ENCODE data around the gene UIMC1. TPM values are rescaled to one million over a fixed set of nuclear protein-coding genes. Genes with fewer than 3 reads are reported as not detected.

The UIMC1 gene
- total and polyA plus RNA-seq, 11 donors = 14.8 to 40.2 (median 31.9) TPM

DNA sequence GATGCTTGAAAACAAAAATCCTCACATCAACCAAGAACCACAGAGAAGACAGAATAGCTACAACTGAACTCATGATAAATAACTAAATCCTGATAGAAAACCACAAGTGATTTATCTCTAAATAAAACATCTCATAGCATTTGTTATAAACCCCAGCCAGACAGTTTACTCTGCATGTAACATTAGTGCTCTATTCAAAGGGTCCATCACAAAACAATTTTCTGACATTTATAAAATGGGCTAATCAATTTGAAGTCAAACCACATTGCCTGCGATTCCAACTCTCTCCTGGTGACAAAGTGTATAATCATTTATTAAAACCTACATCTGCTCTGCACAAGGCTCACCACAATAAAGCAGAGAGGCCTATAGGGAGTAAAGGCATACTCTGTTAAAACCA, 49.8 kb downstream of the UIMC1 start:
- no peak overlapping the region for H3K4me3 ChIP-seq
- peaks cover 0 to 7% (median 1%) of the 10 kb centered on the region in 12 donors for H3K4me1 ChIP-seq
- 95 to 99% (median 96%) methylated on average over 1 of the region's 1 CpG for WGBS, 4 donors
- intact Hi-C loops (cut with DNase I) = loop anchor here in 7 of 10 donors (5.0 kb wide), 4 partner anchors 139 to 299 kb away; no protein-coding TSS in a partner anchor
- no peaks in the 10 kb centered on the region for H3K27me3 ChIP-seq
- no peaks in the 10 kb centered on the region for H3K9me3 ChIP-seq
- DNase-seq (no peak), ATAC-seq (no peak)
- peaks cover 0 to 62% (median 46%) of the 10 kb centered on the region in 9 donors for H3K36me3 ChIP-seq
- H3K27ac ChIP-seq = no peak overlapping the region
- TF ChIP-seq, protein P1, sequence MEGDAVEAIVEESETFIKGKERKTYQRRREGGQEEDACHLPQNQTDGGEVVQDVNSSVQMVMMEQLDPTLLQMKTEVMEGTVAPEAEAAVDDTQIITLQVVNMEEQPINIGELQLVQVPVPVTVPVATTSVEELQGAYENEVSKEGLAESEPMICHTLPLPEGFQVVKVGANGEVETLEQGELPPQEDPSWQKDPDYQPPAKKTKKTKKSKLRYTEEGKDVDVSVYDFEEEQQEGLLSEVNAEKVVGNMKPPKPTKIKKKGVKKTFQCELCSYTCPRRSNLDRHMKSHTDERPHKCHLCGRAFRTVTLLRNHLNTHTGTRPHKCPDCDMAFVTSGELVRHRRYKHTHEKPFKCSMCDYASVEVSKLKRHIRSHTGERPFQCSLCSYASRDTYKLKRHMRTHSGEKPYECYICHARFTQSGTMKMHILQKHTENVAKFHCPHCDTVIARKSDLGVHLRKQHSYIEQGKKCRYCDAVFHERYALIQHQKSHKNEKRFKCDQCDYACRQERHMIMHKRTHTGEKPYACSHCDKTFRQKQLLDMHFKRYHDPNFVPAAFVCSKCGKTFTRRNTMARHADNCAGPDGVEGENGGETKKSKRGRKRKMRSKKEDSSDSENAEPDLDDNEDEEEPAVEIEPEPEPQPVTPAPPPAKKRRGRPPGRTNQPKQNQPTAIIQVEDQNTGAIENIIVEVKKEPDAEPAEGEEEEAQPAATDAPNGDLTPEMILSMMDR (IDR thresholded peaks at IDR 0.05) = no peak
- no peak for TF ChIP-seq POLR2A (IDR thresholded peaks at IDR 0.05)

DNA sequence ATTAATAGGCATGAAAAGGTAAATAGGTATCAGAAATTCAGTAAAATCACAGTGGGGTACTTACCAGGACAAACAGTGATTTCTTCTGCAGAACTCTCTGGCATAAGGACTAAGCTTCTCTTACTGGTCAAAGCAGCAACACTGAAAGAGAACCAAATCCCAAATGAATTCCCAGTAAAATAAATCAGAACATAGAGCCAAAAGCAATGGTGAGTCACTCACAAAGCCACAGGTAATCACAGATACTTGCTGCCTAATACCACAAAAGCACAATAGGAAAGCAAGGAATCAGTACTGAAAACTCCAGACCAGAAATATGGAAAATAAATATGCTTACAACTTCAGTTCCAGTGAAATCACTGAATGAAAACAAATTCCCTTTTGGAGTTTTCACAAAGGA, 50.7 kb downstream of the UIMC1 start:
- no peak for DNase-seq
- H3K4me1 ChIP-seq = peaks cover 0 to 7% (median 1%) of the 10 kb centered on the region in 12 donors
- no peaks in the 10 kb centered on the region for H3K27me3 ChIP-seq
- no peak overlapping the region for H3K4me3 ChIP-seq
- intact Hi-C loops (cut with DNase I) = loop anchor here in 8 of 10 donors (2.0 to 5.0 kb wide), 5 partner anchors 139 to 299 kb away; no protein-coding TSS in a partner anchor
- H3K27ac ChIP-seq = no peak overlapping the region
- H3K36me3 ChIP-seq = peaks cover 0 to 70% (median 54%) of the 10 kb centered on the region in 9 donors
- TF ChIP-seq, protein P1 (IDR thresholded peaks at IDR 0.05) = no peak
- no peak for TF ChIP-seq POLR2A (IDR thresholded peaks at IDR 0.05)
- ATAC-seq = no peak
- no peaks in the 10 kb centered on the region for H3K9me3 ChIP-seq

DNA sequence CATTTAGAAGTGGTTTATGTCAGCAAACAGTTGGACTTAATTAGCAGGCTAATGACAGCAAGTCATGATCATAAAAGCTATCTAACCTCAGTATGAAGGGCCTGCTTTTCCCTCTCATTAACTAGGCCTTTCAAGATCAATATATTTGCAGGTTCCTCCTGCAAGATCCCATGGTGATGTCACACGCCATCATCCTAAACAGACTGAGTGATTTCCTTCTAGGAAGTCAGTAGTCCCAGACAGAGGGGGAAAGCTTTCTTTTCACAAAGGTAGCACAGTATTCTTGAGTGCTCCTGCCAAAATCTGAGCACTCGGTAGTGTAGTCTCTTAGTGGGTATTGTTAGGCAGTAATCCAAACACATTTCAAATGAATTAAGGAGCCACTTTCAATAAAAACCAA, 52.5 kb downstream of the UIMC1 start:
- Histone ChIP-seq H3K27me3 (no peaks in the 10 kb centered on the region), H3K9me3 (no peaks in the 10 kb centered on the region), H3K4me1 (peaks cover 0 to 10% (median 2%) of the 10 kb centered on the region in 12 donors), H3K4me3 (no peak overlapping the region), H3K27ac (no peak overlapping the region), H3K36me3 (peaks cover 0 to 88% (median 73%) of the 10 kb centered on the region in 9 donors)
- WGBS, 4 donors = 54 to 66% (median 61%) methylated on average over 2 of the region's 2 CpGs
- no peak for ATAC-seq
- no peak for DNase-seq
- intact Hi-C loops (cut with DNase I) = loop anchor here in 1 of 10 donors (2.0 kb wide), 1 partner anchor 295 kb away; no protein-coding TSS in a partner anchor
- TF ChIP-seq, protein P1 (IDR thresholded peaks at IDR 0.05) = no peak
- no peak for TF ChIP-seq POLR2A (IDR thresholded peaks at IDR 0.05)

DNA sequence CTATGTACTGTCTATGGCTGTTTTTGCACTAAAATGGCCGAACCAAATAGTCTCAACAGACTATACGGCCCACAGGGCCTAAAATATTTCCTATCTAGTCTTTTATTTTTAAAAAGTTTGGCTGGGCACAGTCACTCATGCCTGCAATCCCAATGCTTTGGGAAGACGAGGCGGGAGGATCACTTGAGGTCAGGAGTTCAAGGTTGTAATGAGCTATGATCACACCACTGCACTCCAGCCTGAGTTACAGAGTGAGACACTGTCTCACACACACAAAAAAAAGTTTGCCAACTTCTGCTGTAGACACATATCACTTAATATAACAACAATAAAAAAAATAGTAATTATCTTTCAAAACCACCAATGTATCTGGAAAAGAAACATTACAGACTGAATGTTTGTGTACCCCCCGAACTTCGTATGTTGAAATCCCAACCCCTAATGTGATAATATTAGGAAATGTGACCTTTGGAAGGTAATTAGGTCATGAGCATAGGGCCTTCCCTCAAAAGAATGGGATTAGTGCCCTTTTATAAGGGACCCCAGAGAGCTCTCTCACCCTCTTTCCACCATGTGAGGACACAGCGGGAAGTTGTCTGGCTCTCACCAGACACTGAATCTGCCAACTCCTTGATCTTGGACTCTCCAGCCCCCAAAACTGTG, 53.9 kb downstream of the UIMC1 start:
- WGBS, 4 donors = 80 to 89% (median 85%) methylated on average over 7 of the region's 7 CpGs
- DNase-seq (no peak), ATAC-seq (no peak)
- intact Hi-C loops (cut with DNase I) = no loop called here
- H3K4me3 ChIP-seq = no peak overlapping the region
- no peak overlapping the region for H3K27ac ChIP-seq
- H3K9me3 ChIP-seq = no peaks in the 10 kb centered on the region
- no peaks in the 10 kb centered on the region for H3K27me3 ChIP-seq
- peaks cover 0 to 97% (median 80%) of the 10 kb centered on the region in 9 donors for H3K36me3 ChIP-seq
- peaks cover 0 to 22% (median 8%) of the 10 kb centered on the region in 12 donors for H3K4me1 ChIP-seq
- no peak for TF ChIP-seq POLR2A (IDR thresholded peaks at IDR 0.05)
- TF ChIP-seq, protein P1 (IDR thresholded peaks at IDR 0.05) = no peak
